Fibroblast of skin of right biceps (primary cell): ENCODE data around the gene CD3D.
"Not testable (repeated sequence)": the region's sequence is repeated elsewhere in the genome, so short reads cannot be mapped to it uniquely, and the experiment has no call there.

ENCODE experiments used
- DNase-seq: peaks from one replicate; pipeline ENCODE4 v3.0.0-alpha.2; 2013

The CD3D gene

GRCh38 chr11:118338637-118339061 lies 3.9 kb downstream of the CD3D start:
- DNase-seq: no peak

GRCh38 chr11:118334745-118335144 lies 7.8 kb downstream of the CD3D start:
- no peak for DNase-seq

GRCh38 chr11:118328745-118329144 lies 13.8 kb downstream of the CD3D start:
- no peak for DNase-seq

- no peak for DNase-seq
Observed at GRCh38 chr11:118325283-118325682, 17.2 kb downstream of the CD3D start.

- no peak for DNase-seq
Observed at GRCh38 chr11:118322721-118323120, 19.8 kb downstream of the CD3D start.

- DNase-seq: no peak
Observed at GRCh38 chr11:118321386-118322082, 21.0 kb downstream of the CD3D start.

- DNase-seq: no peak
Observed at GRCh38 chr11:118320515-118320914, 22.0 kb downstream of the CD3D start.

GRCh38 chr11:118319337-118319707 lies 23.2 kb downstream of the CD3D start:
- DNase-seq: no peak

- DNase-seq: no peak
Observed at GRCh38 chr11:118318581-118319336, 23.7 kb downstream of the CD3D start.

GRCh38 chr11:118318124-118318523 lies 24.4 kb downstream of the CD3D start:
- no peak for DNase-seq

- DNase-seq: no peak
Observed at GRCh38 chr11:118314988-118315411, 27.5 kb downstream of the CD3D start.

- DNase-seq: peak; percentile 11
Observed at GRCh38 chr11:118313242-118313641, 29.3 kb downstream of the CD3D start.

GRCh38 chr11:118312328-118312727 lies 30.2 kb downstream of the CD3D start:
- DNase-seq: no peak

GRCh38 chr11:118311518-118311917 lies 31.0 kb downstream of the CD3D start:
- DNase-seq: no peak

- DNase-seq: no peak
Observed at GRCh38 chr11:118310781-118311485, 31.6 kb downstream of the CD3D start.

GRCh38 chr11:118310271-118310670 lies 32.2 kb downstream of the CD3D start:
- DNase-seq: no peak

- not testable (repeated sequence) for DNase-seq
Observed at GRCh38 chr11:118308995-118309528, 33.4 kb downstream of the CD3D start.

GRCh38 chr11:118306556-118306955 lies 35.9 kb downstream of the CD3D start:
- no peak for DNase-seq

- no peak for DNase-seq
Observed at GRCh38 chr11:118305726-118306125, 36.8 kb downstream of the CD3D start.

GRCh38 chr11:118304568-118305248 lies 37.8 kb downstream of the CD3D start, which contains the start of gene CD3E:
Gene CD3E (plus strand): TSS chr11:118304730. CDS start chr11:118304953, 223 bp downstream.
- no peak for DNase-seq

GRCh38 chr11:118304227-118304567 lies 38.3 kb downstream of the CD3D start:
- DNase-seq: no peak

- no peak for DNase-seq
Observed at GRCh38 chr11:118301600-118302195, 40.8 kb downstream of the CD3D start.
